ENCODE data around the gene ANXA6.

Gene ANXA6

GRCh38 chr5:151083081-151083676, 74.4 kb downstream of the ANXA6 start:
- no peak for TF ChIP-seq CSRNP3 (CRISPR knock-in tag; IDR thresholded peaks at IDR 0.05)
- no peak for TF ChIP-seq CREB5 (CRISPR knock-in tag; IDR thresholded peaks at IDR 0.05; ENCODE audit: low read depth)
- TF ChIP-seq ZNF565 (CRISPR knock-in tag; conservative IDR thresholded peaks at IDR 0.05; ENCODE audit: low read depth), result no peak
- no peak for TF ChIP-seq RARB (CRISPR knock-in tag; IDR thresholded peaks at IDR 0.05)
- ATAC-seq, result no peak

GRCh38 chr5:151082282-151082902, 75.2 kb downstream of the ANXA6 start:
- no peak for ATAC-seq
- no peak for TF ChIP-seq POU6F1 (CRISPR knock-in tag; IDR thresholded peaks at IDR 0.05; ENCODE audit: borderline replicate concordance, low read depth)
- TF ChIP-seq ISL1 (CRISPR knock-in tag; IDR thresholded peaks at IDR 0.05), result no peak
- no peak for TF ChIP-seq ZNF565 (CRISPR knock-in tag; conservative IDR thresholded peaks at IDR 0.05; ENCODE audit: low read depth)
- TF ChIP-seq ZNF70 (CRISPR knock-in tag; IDR thresholded peaks at IDR 0.05), result no peak
- TF ChIP-seq CSDC2 (CRISPR knock-in tag; IDR thresholded peaks at IDR 0.05), result no peak
- no peak for TF ChIP-seq OSR1 (CRISPR knock-in tag; IDR thresholded peaks at IDR 0.05)
- no peak for TF ChIP-seq SNAI2 (CRISPR knock-in tag; IDR thresholded peaks at IDR 0.05)
- TF ChIP-seq CSRNP3 (CRISPR knock-in tag; IDR thresholded peaks at IDR 0.05), result no peak

GRCh38 chr5:151081431-151082281, 75.9 kb downstream of the ANXA6 start:
- no peak for TF ChIP-seq TSHZ2 (CRISPR knock-in tag; IDR thresholded peaks at IDR 0.05)
- no peak for TF ChIP-seq ESRRG (CRISPR knock-in tag; IDR thresholded peaks at IDR 0.05)
- TF ChIP-seq OSR1 (CRISPR knock-in tag; IDR thresholded peaks at IDR 0.05), result no peak
- no peak for TF ChIP-seq PATZ1 (CRISPR knock-in tag; IDR thresholded peaks at IDR 0.05; ENCODE audit: borderline replicate concordance)
- no peak for TF ChIP-seq ZFP30 (CRISPR knock-in tag; IDR thresholded peaks at IDR 0.05)
- TF ChIP-seq PPARA (CRISPR knock-in tag; IDR thresholded peaks at IDR 0.05; ENCODE audit: borderline replicate concordance), result no peak
- no peak for TF ChIP-seq CSRNP3 (CRISPR knock-in tag; IDR thresholded peaks at IDR 0.05)
- no peak for TF ChIP-seq BACH2 (CRISPR knock-in tag; IDR thresholded peaks at IDR 0.05; ENCODE audit: borderline replicate concordance)
- no peak for TF ChIP-seq ZC3H10 (CRISPR knock-in tag; IDR thresholded peaks at IDR 0.05)
- TF ChIP-seq CREB5 (CRISPR knock-in tag; IDR thresholded peaks at IDR 0.05; ENCODE audit: low read depth), result no peak
- no peak for TF ChIP-seq POU6F1 (CRISPR knock-in tag; IDR thresholded peaks at IDR 0.05; ENCODE audit: borderline replicate concordance, low read depth)
- no peak for TF ChIP-seq ARNTL (CRISPR knock-in tag; IDR thresholded peaks at IDR 0.05; ENCODE audit: borderline replicate concordance, low read depth)
- no peak for TF ChIP-seq RARB (CRISPR knock-in tag; IDR thresholded peaks at IDR 0.05)
- no peak for ATAC-seq

Measured in SK-N-SH treated with all-trans-retinoic acid at 6 μM for 48 hours (cell line).